SK-N-DZ (cell line): ENCODE data around the gene PHF5A.
"Not testable (repeated sequence)": the region's sequence is repeated elsewhere in the genome, so short reads cannot be mapped to it uniquely, and the experiment has no call there.

Source experiments
- DNase-seq: peaks from one replicate; pipeline ENCODE4 v3.0.0-alpha.2; 2015; ENCODE audit warnings: low spot score

Gene PHF5A

GRCh38 chr22:41488076-41488475, 19.6 kb upstream of the PHF5A start:
- no peak for DNase-seq

DNA sequence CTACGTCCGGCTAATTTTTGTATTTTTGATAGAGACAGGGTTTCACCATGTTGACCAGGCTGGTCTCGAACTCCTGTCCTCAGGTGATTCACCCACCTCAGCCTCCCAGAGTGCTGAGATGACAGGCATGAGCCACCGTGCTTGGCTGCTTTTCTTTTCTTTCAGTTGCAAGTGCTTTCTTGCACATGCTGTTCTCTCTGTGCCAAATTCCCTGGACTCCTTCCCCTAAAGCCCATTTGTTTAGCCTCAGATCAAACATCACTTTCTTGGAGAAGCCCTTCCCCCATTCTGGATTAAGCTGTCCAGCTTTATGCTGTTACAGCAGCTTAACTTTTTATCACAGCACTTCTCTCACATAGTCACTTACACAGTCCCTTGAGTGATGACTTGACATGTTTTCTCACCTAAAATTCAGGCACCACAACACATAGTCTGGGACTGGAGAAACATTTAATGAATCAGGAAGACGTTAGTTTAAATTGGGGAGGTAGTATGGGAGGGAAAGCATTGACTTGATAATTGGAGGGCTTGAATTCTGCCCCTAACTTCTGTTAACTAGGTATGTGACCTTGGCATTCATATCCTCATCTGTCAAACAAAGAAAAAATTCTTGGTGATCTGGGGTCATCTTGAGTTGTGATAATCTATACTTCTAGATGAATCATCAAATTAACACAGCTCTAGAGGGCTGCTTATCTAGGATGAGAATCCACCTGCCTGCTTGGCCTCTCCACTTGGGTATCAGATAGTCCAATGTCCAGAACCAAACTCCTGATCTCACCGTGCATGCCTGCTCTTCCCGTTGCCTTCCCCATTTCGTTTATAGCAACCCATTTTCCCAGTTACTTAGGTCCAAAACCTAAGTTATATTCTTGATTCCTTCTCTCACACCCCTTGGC, 18.8 kb upstream of the PHF5A start:
- no peak for DNase-seq

GRCh38 chr22:41485033-41485432, 16.5 kb upstream of the PHF5A start:
- no peak for DNase-seq

- DNase-seq = no peak
These were observed 13.9 kb upstream of the PHF5A start for GRCh38 chr22:41482319-41482935.

- no peak for DNase-seq
These were observed 13.4 kb upstream of the PHF5A start for GRCh38 chr22:41481925-41482318.

DNA sequence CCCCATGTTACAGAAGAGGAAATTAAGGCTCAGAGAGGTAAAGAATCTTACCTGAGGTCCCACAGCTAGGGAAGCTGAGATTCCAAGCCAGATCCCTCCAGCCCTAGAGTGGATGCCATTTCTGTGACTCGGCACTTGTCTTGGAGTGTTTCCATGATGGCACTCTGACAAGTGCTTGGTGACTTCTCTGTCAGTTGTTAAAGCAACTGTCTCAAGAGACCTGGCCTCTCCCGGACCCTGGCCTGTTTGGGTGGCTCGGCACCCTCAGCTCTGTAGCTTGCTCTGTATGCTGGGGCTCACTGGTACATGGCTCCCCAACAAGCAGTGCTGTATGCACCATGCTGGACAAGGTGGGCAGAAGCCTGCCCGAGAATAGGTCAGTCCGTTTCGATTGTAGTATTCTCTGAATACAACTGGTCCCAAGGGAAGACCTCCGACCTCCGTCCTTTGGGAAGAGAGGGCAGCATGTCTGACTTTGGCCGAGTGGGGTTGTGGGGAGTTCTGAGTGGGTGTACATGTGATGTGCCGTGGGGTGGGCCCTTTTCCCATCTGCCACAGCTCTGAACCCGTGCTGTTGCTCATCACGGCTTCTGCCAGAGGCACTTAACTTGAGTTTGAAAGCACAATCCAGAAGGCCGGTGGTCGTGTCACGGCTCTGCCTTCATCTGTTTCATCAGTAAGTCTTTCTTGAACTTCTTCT, 12.8 kb upstream of the PHF5A start:
- DNase-seq = no peak

GRCh38 chr22:41480397-41480735, 11.9 kb upstream of the PHF5A start:
- no peak for DNase-seq

- no peak for DNase-seq
These were observed 11.3 kb upstream of the PHF5A start for GRCh38 chr22:41479671-41480396.

DNA sequence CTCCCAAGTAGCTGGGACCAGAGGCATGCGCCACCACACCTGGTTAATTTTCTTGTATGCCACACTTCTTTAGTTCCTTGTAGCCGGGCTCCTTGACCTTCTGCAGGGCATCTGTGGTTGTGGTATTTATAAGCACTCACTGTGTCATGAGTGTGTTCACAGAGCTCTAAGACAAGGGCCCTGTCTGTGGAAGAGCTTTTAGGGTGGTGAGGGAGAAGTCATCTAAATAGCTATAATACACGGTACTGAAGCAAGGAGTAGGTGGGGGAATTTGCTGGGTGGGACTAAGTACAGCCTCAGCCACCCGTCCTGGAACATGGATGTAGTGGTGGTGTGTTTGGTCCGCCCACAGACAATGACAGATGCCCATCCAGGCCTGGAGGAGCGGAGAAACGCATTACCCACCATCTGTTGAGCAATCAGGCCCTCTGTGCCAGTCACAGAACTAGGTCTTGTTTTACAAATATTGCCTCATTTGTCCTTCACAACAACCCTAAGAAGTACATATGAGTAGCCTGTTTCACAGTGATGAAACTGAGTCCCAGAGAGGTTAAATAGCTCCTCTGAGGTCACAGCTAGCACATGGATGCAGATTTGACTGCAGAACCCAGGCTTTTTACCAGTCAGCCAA, 10.5 kb upstream of the PHF5A start:
- DNase-seq = no peak

GRCh38 chr22:41478473-41478872, 10.0 kb upstream of the PHF5A start:
- no peak for DNase-seq

DNA sequence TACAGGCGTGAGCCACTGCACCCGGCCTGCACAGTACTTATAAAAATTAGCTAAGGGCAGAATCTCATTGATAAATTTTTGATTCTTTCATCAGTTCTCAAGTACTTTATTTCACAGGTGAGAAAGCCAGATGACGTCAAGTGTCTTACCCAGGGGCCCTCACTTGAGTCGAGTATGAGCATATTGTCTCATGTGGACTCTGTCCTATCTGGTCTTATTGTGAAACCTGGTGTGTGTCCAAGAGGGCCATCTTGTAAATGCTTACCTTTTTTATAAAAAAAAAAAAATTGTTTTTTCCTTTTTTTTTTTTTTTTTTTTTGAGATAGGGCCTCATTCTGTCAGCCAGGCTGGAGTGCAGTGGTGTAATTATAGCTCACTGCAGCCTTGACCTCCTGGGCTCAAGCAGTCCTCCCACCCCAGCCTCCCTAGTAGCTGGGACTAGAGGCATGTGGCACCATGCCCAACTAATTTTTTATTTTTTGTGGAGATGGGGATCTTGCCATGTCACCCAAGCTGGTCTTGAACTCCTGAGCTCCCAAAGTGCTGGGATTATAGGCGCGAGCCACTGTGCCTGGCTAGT, 6.5 kb upstream of the PHF5A start:
- DNase-seq = no peak

DNA sequence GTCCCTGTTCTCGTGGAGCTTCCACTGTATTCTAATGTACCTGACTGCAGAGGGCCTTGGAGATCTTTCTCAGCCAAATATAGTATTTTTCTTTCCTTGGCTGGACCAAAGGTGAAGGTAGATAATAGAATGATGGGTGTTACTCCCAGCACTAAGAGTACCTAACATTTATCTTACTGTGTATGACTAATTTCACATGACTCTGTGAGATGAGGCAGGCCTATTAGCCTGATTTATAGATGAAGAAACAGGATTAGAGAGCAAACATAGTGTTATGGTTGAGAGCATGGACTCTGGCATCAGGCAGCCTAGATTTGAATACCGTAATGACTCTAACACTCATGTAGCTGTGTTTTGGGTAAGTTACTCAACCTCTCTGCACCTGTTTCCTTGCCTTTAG, 3.1 kb upstream of the PHF5A start:
- DNase-seq = no peak

DNA sequence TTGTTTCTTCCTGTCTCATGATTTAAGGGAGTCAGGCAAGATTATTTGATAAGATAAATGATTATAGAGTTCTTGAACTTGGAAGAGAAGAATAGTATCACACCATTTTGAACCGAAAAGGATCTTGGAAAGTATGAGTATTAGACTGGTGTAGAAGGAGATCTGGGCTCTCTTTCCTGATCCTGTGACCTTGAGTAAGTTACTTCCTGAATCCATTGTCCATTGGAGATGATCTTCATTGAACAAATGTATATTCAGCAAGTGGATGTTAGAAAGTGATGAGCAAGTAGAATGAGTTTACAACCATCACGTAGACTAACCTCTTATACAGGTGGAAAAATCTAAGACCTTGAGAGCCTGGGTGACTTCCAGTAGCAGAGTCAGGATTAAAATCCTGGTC, 2.4 kb upstream of the PHF5A start:
- DNase-seq = no peak

DNA sequence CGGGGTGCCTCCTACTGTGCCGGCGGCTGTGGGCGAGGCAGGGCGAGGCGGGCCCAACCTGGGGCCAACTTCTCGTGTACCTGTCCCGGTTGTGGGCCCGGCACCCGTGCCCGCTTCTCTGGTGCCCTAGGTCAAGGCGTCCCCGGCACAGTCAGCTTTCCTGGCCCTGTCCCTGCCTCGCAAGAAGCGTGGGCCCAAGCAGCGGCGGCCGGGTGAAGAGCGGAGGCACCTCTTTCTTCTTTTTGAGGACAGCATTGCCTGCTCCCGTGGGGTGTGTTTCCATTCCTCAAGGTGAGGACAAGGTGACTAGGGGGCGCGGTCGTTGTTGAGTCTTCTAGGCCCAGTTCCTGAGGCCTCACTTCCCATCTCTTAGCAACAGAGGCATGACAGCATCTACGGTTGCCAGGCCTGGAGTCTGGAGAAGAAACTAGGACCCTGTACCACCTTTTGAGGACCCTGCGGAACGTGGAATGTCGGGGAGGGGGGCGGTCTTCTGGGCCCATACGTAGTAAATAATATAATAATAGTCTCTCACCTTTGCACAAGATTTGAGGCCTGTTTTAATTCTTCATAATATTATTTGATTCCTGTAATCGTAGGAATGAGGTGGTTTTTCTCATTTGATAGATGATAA, 843 bp upstream of the PHF5A start:
- no peak for DNase-seq

- no peak for DNase-seq
These were observed 6.6 kb downstream of the PHF5A start for GRCh38 chr22:41461901-41462300.

GRCh38 chr22:41460071-41460470, 8.4 kb downstream of the PHF5A start:
- DNase-seq = not testable (repeated sequence)

- DNase-seq = no peak
These were observed 9.1 kb downstream of the PHF5A start for GRCh38 chr22:41459431-41459830.

GRCh38 chr22:41458161-41458728, 10.2 kb downstream of the PHF5A start:
- DNase-seq = no peak

GRCh38 chr22:41448189-41448808, 20.2 kb downstream of the PHF5A start:
- DNase-seq = peak; percentile 100
